Mesendoderm (in vitro differentiated cells): ENCODE measurements around the gene C2orf92.

Experiments used
- DNase-seq: peaks from one replicate; pipeline ENCODE4 v3.0.0; 2013
- H2AK5ac ChIP-seq: 2 replicates; pipeline ENCODE4 v1.6.1; 2013; ENCODE audit warnings: low read length, inconsistent platforms
- H2BK120ac ChIP-seq: 2 replicates; pipeline ENCODE4 v1.6.1; 2013; ENCODE audit warnings: low read depth, mild to moderate bottlenecking, low read length, moderate library complexity, mixed read lengths
- H2BK15ac ChIP-seq: replicated peaks from 2 replicates; pipeline ENCODE4 v1.6.1; 2013; ENCODE audit warnings: low read depth, mild to moderate bottlenecking, moderate library complexity
- H2BK5ac ChIP-seq: 2 replicates; pipeline ENCODE4 v1.6.1; 2013; ENCODE audit warnings: low read length, inconsistent platforms
- H3K18ac ChIP-seq: 2 replicates; pipeline ENCODE4 v1.6.1; 2013; ENCODE audit warnings: mild to moderate bottlenecking, low read length, mixed read lengths
- H3K23ac ChIP-seq: one replicate; pipeline ENCODE4 v1.6.1; 2013; ENCODE audit warnings: low read length
- H3K27ac ChIP-seq: 2 replicates; pipeline ENCODE4 v1.5.1; 2013; ENCODE audit warnings: low read depth, mild to moderate bottlenecking, inconsistent platforms, low read length, moderate library complexity
- H3K27me3 ChIP-seq: 2 replicates; pipeline ENCODE4 v1.6.1; 2013; ENCODE audit warnings: low read length, control low read depth, mild to moderate bottlenecking, inconsistent platforms; ENCODE audit not compliant: insufficient read depth, poor library complexity
- H3K36me3 ChIP-seq: 2 replicates; pipeline ENCODE4 v1.6.1; 2013; ENCODE audit warnings: low read length, inconsistent platforms; ENCODE audit not compliant: control insufficient read depth, insufficient read depth
- H3K4ac ChIP-seq: one replicate; pipeline ENCODE4 v1.6.1; 2013; ENCODE audit warnings: low read depth, mild to moderate bottlenecking, low read length, moderate library complexity
- H3K4me1 ChIP-seq: 2 replicates; pipeline ENCODE4 v1.6.1; 2013; ENCODE audit warnings: low read depth, low read length, inconsistent platforms; ENCODE audit not compliant: control insufficient read depth
- H3K4me2 ChIP-seq: 2 replicates; pipeline ENCODE4 v1.6.1; 2013; ENCODE audit warnings: low read length
- H3K4me3 ChIP-seq: 2 replicates; pipeline ENCODE4 v1.5.1; 2013; ENCODE audit warnings: mild to moderate bottlenecking, low read length
- H3K56ac ChIP-seq: one replicate; pipeline ENCODE4 v1.6.1; 2013; ENCODE audit warnings: low read length
- H3K79me1 ChIP-seq: 2 replicates; pipeline ENCODE4 v1.6.1; 2013; ENCODE audit warnings: low read length, inconsistent platforms
- H3K79me2 ChIP-seq: 2 replicates; pipeline ENCODE4 v1.6.1; 2013; ENCODE audit warnings: mild to moderate bottlenecking, low read length; ENCODE audit not compliant: control insufficient read depth, insufficient read depth
- H3K9ac ChIP-seq: 2 replicates; pipeline ENCODE4 v1.6.1; 2013; ENCODE audit warnings: low read length, inconsistent platforms
- H4K5ac ChIP-seq: one replicate; pipeline ENCODE4 v1.6.1; 2013; ENCODE audit warnings: low read length
- H4K8ac ChIP-seq: one replicate; pipeline ENCODE4 v1.6.1; 2013; ENCODE audit warnings: low read depth, mild to moderate bottlenecking, control low read depth, low read length, moderate library complexity
- WGBS: extraction: QIAGEN DNeasy Blood & Tissue Kit; methylation state at CpG from one replicate; pipeline ENCODE4 v1.1.7; 2013; ENCODE audit warnings: low lambda C conversion rate, missing lambda C conversion rate; ENCODE audit not compliant: insufficient coverage; ENCODE audit errors: extremely low coverage; 5-methylcytosine and 5-hydroxymethylcytosine counted together

C2orf92 gene

GRCh38 chr2:97673182-97673914 is 3.8 kb downstream of the C2orf92 start:
- Histone ChIP-seq H2BK5ac (no peak overlapping the region), H3K27me3 (no peaks in the 10 kb centered on the region), H3K36me3 (no peaks in the 10 kb centered on the region), H3K56ac (no peak overlapping the region), H3K9ac (no peak overlapping the region), H3K79me1 (no peaks in the 10 kb centered on the region), H2BK15ac (no peak overlapping the region), H4K5ac (no peak overlapping the region), H2AK5ac (no peak overlapping the region), H3K79me2 (no peaks in the 10 kb centered on the region), H2BK120ac (no peak overlapping the region), H3K4me3 (no peak overlapping the region), H3K23ac (no peak overlapping the region), H3K27ac (no peak overlapping the region), H3K18ac (no peak overlapping the region), H3K4me2 (no peak overlapping the region), H3K4ac (no peak overlapping the region), H4K8ac (no peak overlapping the region), H3K4me1 (peaks cover 3% of the 10 kb centered on the region)
- no CpG with 5 or more reads among the region's 9 CpGs for WGBS
- no peak for DNase-seq

- H3K56ac ChIP-seq: no peak overlapping the region
- no peak overlapping the region for H2AK5ac ChIP-seq
Measured at GRCh38 chr2:97673915-97674283, 4.4 kb downstream of the C2orf92 start.

GRCh38 chr2:97675430-97676113 is 6.1 kb downstream of the C2orf92 start:
- peak overlapping the region; percentile 57 for H3K27ac ChIP-seq
- no peak overlapping the region for H4K5ac ChIP-seq
- no peaks in the 10 kb centered on the region for H3K27me3 ChIP-seq
- H3K9ac ChIP-seq: no peak overlapping the region
- H3K4me3 ChIP-seq: no peak overlapping the region
- no peak overlapping the region for H2BK120ac ChIP-seq
- WGBS: no CpG with 5 or more reads among the region's 5 CpGs
- H3K79me1 ChIP-seq: no peaks in the 10 kb centered on the region
- no peaks in the 10 kb centered on the region for H3K36me3 ChIP-seq
- no peak overlapping the region for H3K18ac ChIP-seq
- H3K23ac ChIP-seq: no peak overlapping the region
- no peak overlapping the region for H3K4ac ChIP-seq
- no peak overlapping the region for H2AK5ac ChIP-seq
- no peak overlapping the region for H2BK5ac ChIP-seq
- H2BK15ac ChIP-seq: no peak overlapping the region
- peaks cover 3% of the 10 kb centered on the region for H3K4me1 ChIP-seq
- H4K8ac ChIP-seq: no peak overlapping the region
- no peaks in the 10 kb centered on the region for H3K79me2 ChIP-seq
- H3K4me2 ChIP-seq: no peak overlapping the region
- DNase-seq: peak; percentile 82
- no peak overlapping the region for H3K56ac ChIP-seq

More at GRCh38 chr2:97673915-97674283, 4.4 kb downstream of the C2orf92 start:
- H3K27ac ChIP-seq: no peak overlapping the region
- H3K27me3 ChIP-seq: no peaks in the 10 kb centered on the region
- H3K4me2 ChIP-seq: no peak overlapping the region
- H3K4me3 ChIP-seq: no peak overlapping the region
- H2BK120ac ChIP-seq: no peak overlapping the region
- H3K79me2 ChIP-seq: no peaks in the 10 kb centered on the region
- no peak overlapping the region for H4K5ac ChIP-seq
- no peak for DNase-seq
- no peak overlapping the region for H2BK5ac ChIP-seq
- H3K18ac ChIP-seq: no peak overlapping the region
- H3K79me1 ChIP-seq: no peaks in the 10 kb centered on the region
- WGBS: no CpG with 5 or more reads among the region's 8 CpGs
- no peak overlapping the region for H3K4ac ChIP-seq
- H2BK15ac ChIP-seq: no peak overlapping the region
- H3K23ac ChIP-seq: no peak overlapping the region
- H4K8ac ChIP-seq: no peak overlapping the region
- H3K9ac ChIP-seq: no peak overlapping the region
- peaks cover 3% of the 10 kb centered on the region for H3K4me1 ChIP-seq
- no peaks in the 10 kb centered on the region for H3K36me3 ChIP-seq

GRCh38 chr2:97676620-97677019 is 7.1 kb downstream of the C2orf92 start:
- no peak overlapping the region for H3K23ac ChIP-seq
- no peak overlapping the region for H3K18ac ChIP-seq
- H3K9ac ChIP-seq: no peak overlapping the region
- no peak for DNase-seq
- H3K36me3 ChIP-seq: no peaks in the 10 kb centered on the region
- no peak overlapping the region for H3K56ac ChIP-seq
- H3K4me2 ChIP-seq: no peak overlapping the region
- peaks cover 3% of the 10 kb centered on the region for H3K4me1 ChIP-seq
- no peak overlapping the region for H2BK15ac ChIP-seq
- no peak overlapping the region for H2BK5ac ChIP-seq
- no peak overlapping the region for H3K4me3 ChIP-seq
- H3K4ac ChIP-seq: no peak overlapping the region
- H3K79me1 ChIP-seq: no peaks in the 10 kb centered on the region
- WGBS: no CpG with 5 or more reads among the region's 1 CpG
- no peak overlapping the region for H3K27ac ChIP-seq
- H2AK5ac ChIP-seq: no peak overlapping the region
- no peaks in the 10 kb centered on the region for H3K79me2 ChIP-seq
- H3K27me3 ChIP-seq: no peaks in the 10 kb centered on the region
- H2BK120ac ChIP-seq: no peak overlapping the region
- no peak overlapping the region for H4K5ac ChIP-seq
- no peak overlapping the region for H4K8ac ChIP-seq

- H2AK5ac ChIP-seq: no peak overlapping the region
- WGBS: no CpG with 5 or more reads among the region's 2 CpGs
- H3K27ac ChIP-seq: no peak overlapping the region
- H3K23ac ChIP-seq: no peak overlapping the region
- peaks cover 3% of the 10 kb centered on the region for H3K4me1 ChIP-seq
- H3K27me3 ChIP-seq: no peaks in the 10 kb centered on the region
- H3K18ac ChIP-seq: no peak overlapping the region
- no peak overlapping the region for H4K5ac ChIP-seq
- H2BK5ac ChIP-seq: no peak overlapping the region
- no peak overlapping the region for H2BK120ac ChIP-seq
- H3K36me3 ChIP-seq: no peaks in the 10 kb centered on the region
- no peaks in the 10 kb centered on the region for H3K79me2 ChIP-seq
- H3K4me2 ChIP-seq: no peak overlapping the region
- no peak overlapping the region for H3K9ac ChIP-seq
- H3K56ac ChIP-seq: no peak overlapping the region
- no peak overlapping the region for H3K4me3 ChIP-seq
- H2BK15ac ChIP-seq: no peak overlapping the region
- no peak for DNase-seq
- H4K8ac ChIP-seq: no peak overlapping the region
- H3K79me1 ChIP-seq: no peaks in the 10 kb centered on the region
- H3K4ac ChIP-seq: no peak overlapping the region
Measured at GRCh38 chr2:97677480-97677879, 8.0 kb downstream of the C2orf92 start.
